Astrocyte (in vitro differentiated cells and primary cell): ENCODE measurements around the gene BCAR3.

Experiments
- EZH2 ChIP-seq: IDR thresholded peaks from 2 replicates; pipeline ENCODE4 v1.6.1; 2012; ENCODE audit warnings: mild to moderate bottlenecking, low read length, inconsistent platforms; ENCODE audit not compliant: insufficient read depth
- TF ChIP-seq, protein P1 (sequence below): IDR thresholded peaks from 2 replicates; pipeline ENCODE4 v1.5.1; 2011; ENCODE audit warnings: low read depth, mild to moderate bottlenecking, inconsistent platforms, low read length, moderate library complexity; ENCODE audit not compliant: insufficient read depth

DNA sequence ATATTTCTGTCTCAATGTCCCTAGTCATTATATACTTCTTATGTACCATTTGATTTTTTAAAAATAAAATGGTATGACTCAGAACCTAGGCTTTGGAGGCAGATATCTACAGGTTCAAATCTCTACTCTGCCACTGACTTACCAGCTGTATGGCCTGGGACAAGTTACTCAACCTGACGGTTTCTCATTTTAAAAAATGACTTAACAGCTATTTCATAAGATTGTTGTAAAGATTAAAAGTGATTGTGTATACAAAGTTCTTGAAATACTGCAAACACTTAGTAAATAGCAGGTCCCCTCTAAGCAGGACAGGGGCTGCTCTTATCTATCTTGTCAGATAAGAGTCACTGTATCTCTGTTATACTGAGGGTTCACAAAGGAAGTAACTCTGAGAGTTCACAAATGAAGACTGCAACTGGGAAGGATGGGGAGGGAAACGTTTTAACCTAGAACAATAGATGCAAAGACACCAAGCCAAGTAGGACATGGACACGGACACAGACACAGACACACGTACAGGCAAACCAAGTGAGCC, 2.6 kb downstream of the BCAR3 start:
- TF ChIP-seq, protein P1, sequence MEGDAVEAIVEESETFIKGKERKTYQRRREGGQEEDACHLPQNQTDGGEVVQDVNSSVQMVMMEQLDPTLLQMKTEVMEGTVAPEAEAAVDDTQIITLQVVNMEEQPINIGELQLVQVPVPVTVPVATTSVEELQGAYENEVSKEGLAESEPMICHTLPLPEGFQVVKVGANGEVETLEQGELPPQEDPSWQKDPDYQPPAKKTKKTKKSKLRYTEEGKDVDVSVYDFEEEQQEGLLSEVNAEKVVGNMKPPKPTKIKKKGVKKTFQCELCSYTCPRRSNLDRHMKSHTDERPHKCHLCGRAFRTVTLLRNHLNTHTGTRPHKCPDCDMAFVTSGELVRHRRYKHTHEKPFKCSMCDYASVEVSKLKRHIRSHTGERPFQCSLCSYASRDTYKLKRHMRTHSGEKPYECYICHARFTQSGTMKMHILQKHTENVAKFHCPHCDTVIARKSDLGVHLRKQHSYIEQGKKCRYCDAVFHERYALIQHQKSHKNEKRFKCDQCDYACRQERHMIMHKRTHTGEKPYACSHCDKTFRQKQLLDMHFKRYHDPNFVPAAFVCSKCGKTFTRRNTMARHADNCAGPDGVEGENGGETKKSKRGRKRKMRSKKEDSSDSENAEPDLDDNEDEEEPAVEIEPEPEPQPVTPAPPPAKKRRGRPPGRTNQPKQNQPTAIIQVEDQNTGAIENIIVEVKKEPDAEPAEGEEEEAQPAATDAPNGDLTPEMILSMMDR: no peak
- TF ChIP-seq EZH2: no peak
